Measurements from ENCODE around the gene MAPRE2. TPM values are rescaled to one million over a fixed set of nuclear protein-coding genes. Genes with fewer than 3 reads are reported as not detected.

MAPRE2 gene
- total RNA-seq, 2 donors from 2014 or later: 31.8 to 54.2 TPM

- ATAC-seq (ENCODE audit: insufficient number of reproducible peaks, low FRiP score, low read depth): no peak
- Histone ChIP-seq H3K4me1 (ENCODE audit: control insufficient read depth in 1 of 2, low read depth in 2 of 2) (no peaks in the 10 kb centered on the region), H3K4me3 (no peak overlapping the region), H3K27ac (no peak overlapping the region), H3K9me3 (no peaks in the 10 kb centered on the region), H3K27me3 (replicated peaks; ENCODE audit: insufficient read depth) (no peaks in the 10 kb centered on the region), H3K36me3 (no peaks in the 10 kb centered on the region)
- no peak for TF ChIP-seq CTCF (IDR thresholded peaks at IDR 0.05)
- DNase-seq (ENCODE audit: low spot score): no peak
Observed at GRCh38 chr18:35157181-35157580, 116.0 kb downstream of the MAPRE2 start.

- Histone ChIP-seq H3K27me3 (replicated peaks; ENCODE audit: insufficient read depth) (no peaks in the 10 kb centered on the region), H3K9me3 (no peaks in the 10 kb centered on the region), H3K4me1 (ENCODE audit: control insufficient read depth in 1 of 2, low read depth in 2 of 2) (peaks cover 0 to 4% of the 10 kb centered on the region in 2 donors), H3K4me3 (no peak overlapping the region), H3K27ac (no peak overlapping the region), H3K36me3 (no peaks in the 10 kb centered on the region)
- ATAC-seq (ENCODE audit: insufficient number of reproducible peaks, low FRiP score, low read depth) (no peak), DNase-seq (ENCODE audit: low spot score) (no peak)
- no peak for TF ChIP-seq CTCF (IDR thresholded peaks at IDR 0.05)
Observed at GRCh38 chr18:35158728-35159450, 117.7 kb downstream of the MAPRE2 start.

DNA sequence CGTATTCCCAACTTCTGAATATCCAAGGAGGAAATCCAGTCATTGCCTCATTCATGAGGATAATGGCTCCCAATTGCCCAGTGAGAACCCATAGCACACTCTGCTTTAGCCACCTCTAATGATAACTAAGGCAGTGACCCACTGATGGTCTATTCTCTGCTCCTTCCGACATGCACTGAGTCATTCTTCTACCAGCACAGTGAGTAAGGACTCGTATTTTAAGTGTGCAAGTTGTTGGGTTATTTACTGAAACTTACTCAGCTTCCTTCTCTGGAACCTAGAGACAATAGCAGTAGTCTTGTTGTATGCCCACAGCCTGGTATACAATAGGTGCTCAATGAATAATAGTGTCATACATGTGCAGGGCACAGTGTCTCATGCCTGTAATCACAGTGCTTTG, 118.6 kb downstream of the MAPRE2 start:
- DNase-seq (ENCODE audit: low spot score): no peak
- Histone ChIP-seq H3K4me1 (ENCODE audit: control insufficient read depth in 1 of 2, low read depth in 2 of 2) (peaks cover 0 to 8% of the 10 kb centered on the region in 2 donors), H3K9me3 (no peaks in the 10 kb centered on the region), H3K27ac (no peak overlapping the region), H3K4me3 (no peak overlapping the region), H3K36me3 (no peaks in the 10 kb centered on the region), H3K27me3 (replicated peaks; ENCODE audit: insufficient read depth) (no peaks in the 10 kb centered on the region)
- no peak for ATAC-seq (ENCODE audit: insufficient number of reproducible peaks, low FRiP score, low read depth)
- no peak for TF ChIP-seq CTCF (IDR thresholded peaks at IDR 0.05)

GRCh38 chr18:35161485-35161884, 120.3 kb downstream of the MAPRE2 start:
- Histone ChIP-seq H3K4me3 (no peak overlapping the region), H3K27ac (no peak overlapping the region), H3K36me3 (no peaks in the 10 kb centered on the region), H3K27me3 (replicated peaks; ENCODE audit: insufficient read depth) (no peaks in the 10 kb centered on the region), H3K9me3 (no peaks in the 10 kb centered on the region), H3K4me1 (ENCODE audit: control insufficient read depth in 1 of 2, low read depth in 2 of 2) (peaks cover 0 to 8% of the 10 kb centered on the region in 2 donors)
- ATAC-seq (ENCODE audit: insufficient number of reproducible peaks, low FRiP score, low read depth) (no peak), DNase-seq (ENCODE audit: low spot score) (no peak)
- TF ChIP-seq CTCF (IDR thresholded peaks at IDR 0.05): no peak

- ATAC-seq (ENCODE audit: insufficient number of reproducible peaks, low FRiP score, low read depth) (no peak), DNase-seq (ENCODE audit: low spot score) (no peak)
- H3K27ac ChIP-seq: no peak overlapping the region
- peaks cover 0 to 8% of the 10 kb centered on the region in 2 donors for H3K4me1 ChIP-seq (ENCODE audit: control insufficient read depth in 1 of 2, low read depth in 2 of 2)
- H3K9me3 ChIP-seq: no peaks in the 10 kb centered on the region
- no peaks in the 10 kb centered on the region for H3K36me3 ChIP-seq
- no peaks in the 10 kb centered on the region for H3K27me3 ChIP-seq (replicated peaks; ENCODE audit: insufficient read depth)
- no peak overlapping the region for H3K4me3 ChIP-seq
- TF ChIP-seq CTCF (IDR thresholded peaks at IDR 0.05): no peak
Observed at GRCh38 chr18:35161934-35162333, 120.7 kb downstream of the MAPRE2 start.

All from thoracic aorta (tissue), 2 donors.